DOHH2 (cell line): ENCODE measurements around the gene SPNS1.
A peak's percentile ranks its signal among the peaks of the same experiment; 100 is the strongest.

ENCODE experiments used
- H3F3A ChIP-seq: fragments of 200-600 bp; sonication (generic), shearing (Covaris generic); 2 replicates; pipeline ENCODE4 v1.6.0; 2016; ENCODE audit warnings: antibody characterized with exemption, mild to moderate bottlenecking; ENCODE audit not compliant: control insufficient read depth, insufficient read depth
- H3K27ac ChIP-seq: fragments of 200-600 bp; sonication (generic); 2 replicates; pipeline ENCODE4 v1.5.1; 2014; ENCODE audit warnings: low read depth, mild to moderate bottlenecking, low read length, moderate library complexity
- H3K27me3 ChIP-seq: fragments of 200-600 bp; sonication (generic); 2 replicates; pipeline ENCODE4 v1.6.1; 2014; ENCODE audit warnings: mild to moderate bottlenecking, low read length, mixed read lengths; ENCODE audit not compliant: control insufficient read depth
- H3K36me3 ChIP-seq: fragments of 200-600 bp; sonication (generic); 2 replicates; pipeline ENCODE4 v1.6.1; 2014; ENCODE audit warnings: mild to moderate bottlenecking, low read length, moderate library complexity, mixed read lengths; ENCODE audit not compliant: control insufficient read depth
- H3K4me1 ChIP-seq: fragments of 200-600 bp; sonication (generic); 2 replicates; pipeline ENCODE4 v1.6.1; 2014; ENCODE audit warnings: mild to moderate bottlenecking, low read length, mixed read lengths; ENCODE audit not compliant: control insufficient read depth
- H3K4me2 ChIP-seq: fragments of 200-600 bp; sonication (generic); 2 replicates; pipeline ENCODE4 v1.6.0; 2014; ENCODE audit warnings: mild to moderate bottlenecking, low read length, moderate library complexity
- H3K4me3 ChIP-seq: fragments of 200-600 bp; sonication (generic); 2 replicates; pipeline ENCODE4 v1.5.1; 2014; ENCODE audit warnings: mild to moderate bottlenecking, low read length, mixed read lengths
- H3K79me2 ChIP-seq: fragments of 200-600 bp; sonication (generic); 2 replicates; pipeline ENCODE4 v1.6.1; 2014; ENCODE audit warnings: mild to moderate bottlenecking, low read length, mixed read lengths; ENCODE audit not compliant: control insufficient read depth
- H3K9me2 ChIP-seq: fragments of 200-600 bp; sonication (generic); replicated peaks from 2 replicates; pipeline ENCODE4 v1.6.1; 2014; ENCODE audit warnings: mild to moderate bottlenecking, low read length, mixed read lengths; ENCODE audit not compliant: control insufficient read depth
- H3K9me3 ChIP-seq: fragments of 200-600 bp; sonication (generic); 2 replicates; pipeline ENCODE4 v1.6.1; 2014; ENCODE audit warnings: antibody characterized with exemption, low read length, mixed read lengths; ENCODE audit not compliant: control insufficient read depth, insufficient read depth
- H4K20me1 ChIP-seq: fragments of 200-600 bp; sonication (generic); 2 replicates; pipeline ENCODE4 v1.6.0; 2014; ENCODE audit warnings: low read depth, mild to moderate bottlenecking, antibody characterized with exemption, low read length, moderate library complexity; ENCODE audit not compliant: control insufficient read depth, insufficient read depth
- EZH2phosphoT487 ChIP-seq: fragments of 200-600 bp; sonication (generic); IDR thresholded peaks from 2 replicates; pipeline ENCODE4 v1.6.1; 2017; ENCODE audit warnings: borderline replicate concordance, mild to moderate bottlenecking, antibody characterized with exemption, low read length, moderate library complexity, mixed read lengths
- TF ChIP-seq, protein P1 (sequence below): fragments of 200-600 bp; sonication (generic); IDR thresholded peaks from one replicate; pipeline ENCODE4 v1.5.1; 2014; ENCODE audit warnings: antibody characterized with exemption, mild to moderate bottlenecking, low read depth, low read length; ENCODE audit not compliant: poor library complexity, severe bottlenecking

SPNS1 gene

GRCh38 chr16:28950648-28951409 lies 23.7 kb upstream of the SPNS1 start, which contains the start of gene NFATC2IP:
TSS of gene NFATC2IP (plus strand) at chr16:28950937. CDS start at chr16:28951012, 75 bp downstream.
- Histone ChIP-seq H3K4me1 (peaks cover 15% of the 10 kb centered on the region), H3K27ac (peak within 1 kb of the TSS; percentile 61), H3K9me2 (no peaks in the 10 kb centered on the region), H3K4me3 (peak within 1 kb of the TSS; percentile 80), H3K4me2 (peak within 1 kb of the TSS; percentile 97), H3K9me3 (no peaks in the 10 kb centered on the region), H3F3A (no peaks in the 10 kb centered on the region; the same call in 1 of the 2 replicates), H3K27me3 (no peaks in the 10 kb centered on the region), H4K20me1 (no peaks in the 10 kb centered on the region), H3K79me2 (peaks cover 41% of the 10 kb centered on the region), H3K36me3 (peaks cover 50% of the 10 kb centered on the region)
- no peak for TF ChIP-seq EZH2phosphoT487
- TF ChIP-seq, protein P1, sequence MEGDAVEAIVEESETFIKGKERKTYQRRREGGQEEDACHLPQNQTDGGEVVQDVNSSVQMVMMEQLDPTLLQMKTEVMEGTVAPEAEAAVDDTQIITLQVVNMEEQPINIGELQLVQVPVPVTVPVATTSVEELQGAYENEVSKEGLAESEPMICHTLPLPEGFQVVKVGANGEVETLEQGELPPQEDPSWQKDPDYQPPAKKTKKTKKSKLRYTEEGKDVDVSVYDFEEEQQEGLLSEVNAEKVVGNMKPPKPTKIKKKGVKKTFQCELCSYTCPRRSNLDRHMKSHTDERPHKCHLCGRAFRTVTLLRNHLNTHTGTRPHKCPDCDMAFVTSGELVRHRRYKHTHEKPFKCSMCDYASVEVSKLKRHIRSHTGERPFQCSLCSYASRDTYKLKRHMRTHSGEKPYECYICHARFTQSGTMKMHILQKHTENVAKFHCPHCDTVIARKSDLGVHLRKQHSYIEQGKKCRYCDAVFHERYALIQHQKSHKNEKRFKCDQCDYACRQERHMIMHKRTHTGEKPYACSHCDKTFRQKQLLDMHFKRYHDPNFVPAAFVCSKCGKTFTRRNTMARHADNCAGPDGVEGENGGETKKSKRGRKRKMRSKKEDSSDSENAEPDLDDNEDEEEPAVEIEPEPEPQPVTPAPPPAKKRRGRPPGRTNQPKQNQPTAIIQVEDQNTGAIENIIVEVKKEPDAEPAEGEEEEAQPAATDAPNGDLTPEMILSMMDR = no peak

DNA sequence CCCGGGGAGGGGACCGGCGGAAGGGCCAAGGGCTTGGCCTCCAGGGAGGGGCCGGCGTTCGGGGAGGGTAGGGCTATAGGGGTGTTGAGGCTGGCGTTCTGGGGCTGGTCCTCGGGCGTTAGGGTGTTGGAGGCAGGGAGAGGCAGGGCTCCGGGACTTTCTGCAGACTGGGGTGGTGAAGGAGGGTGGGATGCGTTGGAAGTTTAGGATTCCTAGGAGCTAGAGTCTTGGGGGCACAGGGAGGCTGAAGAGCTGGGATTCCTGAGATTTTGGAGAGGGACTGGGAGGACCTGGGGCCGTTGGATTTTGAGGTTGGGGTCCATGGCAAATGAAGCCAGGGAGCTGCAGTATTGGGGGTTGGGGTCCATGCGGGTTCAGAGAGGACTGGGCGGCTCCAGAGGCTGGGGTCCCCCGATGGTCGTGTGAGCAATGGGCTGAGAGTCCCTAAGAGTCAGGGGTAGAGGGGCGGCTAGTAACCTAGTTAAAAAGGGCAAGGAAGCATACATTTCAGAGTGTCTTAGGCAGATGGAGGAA lies 23.1 kb upstream of the SPNS1 start:
- Histone ChIP-seq H3K27ac (peak overlapping the region; percentile 61), H3K4me3 (peak overlapping the region; percentile 80), H3K79me2 (peaks cover 42% of the 10 kb centered on the region), H3K27me3 (no peaks in the 10 kb centered on the region), H3K9me2 (no peaks in the 10 kb centered on the region), H4K20me1 (no peaks in the 10 kb centered on the region), H3K4me2 (peak overlapping the region; percentile 97), H3K9me3 (no peaks in the 10 kb centered on the region), H3K4me1 (peaks cover 14% of the 10 kb centered on the region), H3F3A (no peaks in the 10 kb centered on the region; the same call in 1 of the 2 replicates), H3K36me3 (peaks cover 56% of the 10 kb centered on the region)
- TF ChIP-seq, protein P1 = no peak
- no peak for TF ChIP-seq EZH2phosphoT487

DNA sequence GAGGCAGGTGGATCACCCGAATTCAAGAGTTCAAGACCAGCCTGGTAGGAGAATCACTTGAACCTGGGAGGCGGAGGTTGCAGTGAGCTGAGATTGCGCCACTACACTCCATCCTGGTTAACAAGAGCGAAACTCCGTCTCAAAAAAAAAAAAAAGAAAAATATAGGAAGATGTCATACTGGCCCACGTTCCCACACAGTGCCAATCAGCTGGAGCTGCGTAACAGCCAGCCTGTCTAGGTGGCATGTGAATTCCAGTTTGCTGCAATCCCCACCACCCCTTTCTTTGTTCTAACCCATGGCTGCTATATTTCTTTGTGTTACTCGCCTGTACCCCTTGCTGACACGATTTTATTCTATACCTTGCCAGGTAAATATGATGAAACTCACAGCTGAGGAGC lies 16.4 kb upstream of the SPNS1 start:
- TF ChIP-seq, protein P1 = no peak
- TF ChIP-seq EZH2phosphoT487 = no peak
- Histone ChIP-seq H3K4me3 (no peak overlapping the region), H3K27ac (no peak overlapping the region), H3K9me2 (no peaks in the 10 kb centered on the region), H3K79me2 (peaks cover 18% of the 10 kb centered on the region), H3K9me3 (no peaks in the 10 kb centered on the region), H3F3A (no peaks in the 10 kb centered on the region), H3K4me1 (no peaks in the 10 kb centered on the region), H3K36me3 (peaks cover 86% of the 10 kb centered on the region), H4K20me1 (no peaks in the 10 kb centered on the region), H3K27me3 (no peaks in the 10 kb centered on the region), H3K4me2 (no peak overlapping the region)
